ENCODE measurements around the gene KIF26A.

KIF26A gene

DNA sequence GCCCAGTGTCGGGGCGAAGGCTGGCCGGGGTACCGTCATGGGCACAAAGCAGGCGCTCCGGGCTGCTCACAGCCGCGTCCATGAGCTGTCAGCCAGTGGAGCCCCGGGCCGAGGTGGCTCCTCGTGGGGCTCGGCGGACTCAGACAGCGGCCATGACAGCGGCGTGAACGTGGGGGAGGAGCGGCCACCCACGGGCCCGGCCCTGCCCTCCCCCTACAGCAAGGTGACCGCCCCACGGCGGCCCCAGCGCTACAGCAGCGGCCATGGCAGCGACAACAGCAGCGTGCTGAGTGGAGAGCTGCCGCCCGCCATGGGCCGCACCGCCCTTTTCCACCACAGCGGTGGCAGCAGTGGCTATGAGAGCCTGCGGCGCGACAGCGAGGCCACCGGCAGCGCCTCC lies 39.0 kb downstream of the KIF26A start:
- DNase-seq (ENCODE audit: low read depth): no peak

DNA sequence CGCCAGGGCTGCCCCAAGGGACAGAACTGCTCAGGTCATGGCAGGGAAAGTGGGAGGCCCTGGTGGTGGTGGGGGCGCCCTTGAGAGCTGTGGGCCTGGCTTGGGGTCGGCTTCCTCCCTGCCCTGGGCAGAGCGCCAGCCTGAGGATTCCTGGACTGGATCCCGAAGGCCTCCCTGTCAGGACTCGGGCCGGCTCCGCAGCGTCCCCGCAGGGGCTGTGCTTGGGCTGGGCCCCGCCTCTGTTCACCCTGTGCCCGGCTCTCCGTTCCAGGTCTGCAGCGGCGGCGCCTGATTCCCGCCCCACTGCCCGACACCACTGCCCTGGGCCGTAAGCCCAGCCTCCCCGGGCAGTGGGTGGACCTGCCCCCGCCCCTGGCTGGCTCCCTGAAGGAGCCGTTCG lies 39.9 kb downstream of the KIF26A start:
- DNase-seq (ENCODE audit: low read depth): no peak

GRCh38 chr14:104179126-104179525 lies 40.7 kb downstream of the KIF26A start:
- DNase-seq (ENCODE audit: low read depth): no peak

GRCh38 chr14:104179564-104180129 lies 41.3 kb downstream of the KIF26A start:
- DNase-seq (ENCODE audit: low read depth): no peak

GRCh38 chr14:104180561-104181165 lies 42.3 kb downstream of the KIF26A start:
- DNase-seq (ENCODE audit: low read depth): no peak

DNA sequence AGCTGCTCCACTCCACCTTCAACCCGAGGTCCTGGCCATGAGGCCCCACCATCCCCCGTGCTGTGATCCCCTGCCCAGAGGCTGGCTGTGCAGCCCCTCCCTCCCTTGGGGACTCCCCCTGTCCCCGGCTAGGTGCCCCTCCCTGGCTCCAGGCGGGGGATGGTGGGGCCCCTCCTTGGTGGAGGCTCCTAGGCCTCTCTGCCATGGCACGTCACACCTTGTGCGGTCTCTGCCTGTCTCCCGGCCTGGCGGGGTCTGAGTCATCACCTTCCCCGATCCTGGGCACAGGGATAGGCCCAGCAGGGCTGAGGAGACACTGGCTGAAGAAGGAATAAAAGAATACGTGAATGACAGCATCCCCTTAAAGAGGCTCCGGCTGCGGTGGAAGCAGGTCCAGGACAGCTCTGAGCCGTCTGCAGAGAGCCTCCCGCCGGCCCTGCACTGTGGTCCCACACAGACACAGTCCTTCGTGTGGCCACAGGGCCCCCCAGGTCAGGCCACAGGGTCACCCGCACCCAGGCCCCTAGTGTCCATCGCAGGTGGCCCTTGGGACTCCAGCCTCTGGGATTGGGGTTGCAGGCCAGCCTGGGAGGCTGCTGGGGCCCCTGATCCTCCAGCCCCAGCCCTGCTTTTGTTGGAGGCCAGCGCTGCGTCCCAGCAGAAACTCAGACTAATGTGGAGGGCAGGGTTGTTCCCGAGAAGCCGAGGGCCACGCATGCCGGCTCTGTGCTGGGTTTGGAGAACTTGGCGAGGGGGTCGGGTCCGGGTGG lies 43.6 kb downstream of the KIF26A start:
- DNase-seq (ENCODE audit: low read depth): no peak

DNA sequence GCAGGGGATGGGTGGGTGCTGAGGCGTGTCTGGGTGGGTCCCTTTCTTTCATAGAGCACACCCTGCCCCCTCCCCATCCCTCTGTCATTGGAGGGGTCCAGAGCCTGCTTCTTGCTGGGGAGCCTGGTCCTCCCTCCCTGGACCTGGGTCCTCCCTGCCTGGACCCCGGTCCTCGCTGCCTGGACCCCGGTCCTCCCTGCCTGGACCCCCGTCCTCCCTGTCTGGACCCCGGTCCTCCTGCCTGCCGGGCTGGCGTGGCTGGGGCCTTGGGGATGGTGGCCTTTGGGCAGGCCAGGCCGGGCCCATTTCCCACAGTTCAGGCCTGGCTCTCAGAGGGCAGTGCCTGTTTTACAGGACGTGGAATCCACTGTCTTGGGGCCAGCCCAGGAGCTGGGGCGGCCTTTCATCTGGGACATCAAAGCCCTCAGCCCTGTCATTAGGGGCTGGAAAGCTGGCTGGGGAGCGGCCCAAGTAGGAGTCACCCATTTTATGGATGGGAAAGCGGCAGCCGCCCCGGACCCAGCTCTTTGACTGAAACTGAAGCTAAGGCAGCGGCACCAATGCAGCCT lies 44.6 kb downstream of the KIF26A start:
- no peak for DNase-seq (ENCODE audit: low read depth)

- no peak for DNase-seq (ENCODE audit: low read depth)
Measured at GRCh38 chr14:104183796-104184195, 45.4 kb downstream of the KIF26A start.

DNA sequence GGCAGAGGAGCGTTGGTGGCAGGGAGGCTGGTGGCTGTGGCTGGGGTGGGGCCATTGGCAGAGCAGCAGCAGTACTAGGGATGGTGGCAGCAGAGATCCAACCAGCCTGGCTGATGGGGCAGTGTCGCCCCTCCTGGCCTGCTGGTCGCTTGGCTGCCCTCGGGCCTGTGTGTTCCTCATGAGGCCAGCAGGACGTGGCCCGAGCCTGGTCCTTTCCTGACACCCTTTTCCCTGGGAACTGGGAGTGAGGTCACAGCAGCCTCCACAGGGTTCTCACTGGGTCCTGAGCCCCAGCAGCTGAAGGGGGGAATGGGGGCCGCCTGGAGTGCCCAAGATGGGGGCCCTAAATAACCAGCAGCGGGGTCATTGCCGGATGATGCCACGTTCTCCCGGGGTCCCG lies 46.1 kb downstream of the KIF26A start:
- no peak for DNase-seq (ENCODE audit: low read depth)

- no peak for DNase-seq (ENCODE audit: low read depth)
Measured at GRCh38 chr14:104184911-104185499, 46.6 kb downstream of the KIF26A start.

DNA sequence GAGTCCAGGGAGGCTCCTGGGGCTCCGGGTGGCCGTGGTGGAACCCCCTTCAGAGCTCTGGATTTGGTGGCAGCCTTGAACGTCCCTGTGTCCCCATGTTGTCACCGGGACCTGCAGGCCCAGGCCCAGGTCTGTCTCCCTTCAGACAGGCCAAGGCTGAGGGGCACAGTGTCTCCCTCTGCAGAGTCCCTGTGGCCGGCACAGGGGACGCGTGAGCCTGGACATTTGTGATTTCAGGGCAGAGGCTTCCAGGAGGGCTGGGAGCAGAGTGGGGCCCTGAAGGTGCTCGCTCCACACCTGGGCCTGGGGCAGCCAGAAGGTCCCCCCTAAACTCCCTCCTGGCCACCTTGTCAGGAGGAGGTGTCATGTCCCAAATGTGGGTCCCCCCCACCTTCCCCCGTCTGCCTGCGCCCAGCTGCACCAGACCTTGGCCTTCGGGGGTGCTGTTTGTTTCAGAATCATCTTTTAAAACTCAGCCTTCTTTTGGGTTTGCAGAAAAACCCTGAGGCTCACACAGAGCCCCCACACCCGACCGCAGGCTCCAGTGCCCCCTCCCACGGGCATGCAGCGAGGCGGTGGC lies 47.6 kb downstream of the KIF26A start:
- no peak for DNase-seq (ENCODE audit: low read depth)

GRCh38 chr14:104186575-104186974 lies 48.2 kb downstream of the KIF26A start:
- DNase-seq (ENCODE audit: low read depth): no peak

DNA sequence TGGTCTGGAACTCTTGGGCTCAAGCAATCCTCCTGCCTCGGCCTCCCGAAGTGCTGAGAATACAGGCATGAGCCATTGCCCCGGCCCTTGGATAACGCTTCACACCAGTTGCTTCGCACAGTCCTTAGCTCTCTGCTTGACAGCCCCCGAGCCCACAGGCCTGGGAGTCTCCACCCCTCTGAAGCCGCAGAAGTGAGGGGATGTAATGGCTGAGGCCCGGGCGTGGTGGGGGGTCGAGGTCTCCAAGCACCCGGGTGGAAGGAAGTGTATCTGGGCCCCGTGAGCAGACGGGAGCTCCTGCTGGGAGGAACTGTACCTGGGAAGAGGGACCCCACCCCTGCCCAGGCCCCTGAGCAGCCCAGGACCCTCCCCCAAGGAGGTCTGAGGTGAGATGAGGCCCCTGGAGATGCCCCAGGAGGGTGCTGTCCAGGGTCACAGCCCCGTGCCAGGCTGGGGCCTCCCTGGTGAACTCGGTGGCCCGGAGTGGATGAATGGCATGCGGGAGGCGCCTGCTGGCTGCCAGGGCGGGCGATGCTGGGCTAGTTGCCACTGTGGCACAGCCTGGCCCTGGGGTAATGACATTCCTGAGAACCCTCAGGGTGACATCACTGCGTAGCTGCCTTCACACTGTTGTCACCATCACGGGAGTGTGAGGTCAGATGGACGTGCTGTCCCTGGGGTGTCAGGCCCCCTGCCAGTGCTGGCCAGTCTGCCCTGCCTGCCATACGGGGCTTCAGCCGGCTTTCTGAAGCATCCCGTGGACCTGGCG lies 48.9 kb downstream of the KIF26A start:
- DNase-seq (ENCODE audit: low read depth): no peak

DNA sequence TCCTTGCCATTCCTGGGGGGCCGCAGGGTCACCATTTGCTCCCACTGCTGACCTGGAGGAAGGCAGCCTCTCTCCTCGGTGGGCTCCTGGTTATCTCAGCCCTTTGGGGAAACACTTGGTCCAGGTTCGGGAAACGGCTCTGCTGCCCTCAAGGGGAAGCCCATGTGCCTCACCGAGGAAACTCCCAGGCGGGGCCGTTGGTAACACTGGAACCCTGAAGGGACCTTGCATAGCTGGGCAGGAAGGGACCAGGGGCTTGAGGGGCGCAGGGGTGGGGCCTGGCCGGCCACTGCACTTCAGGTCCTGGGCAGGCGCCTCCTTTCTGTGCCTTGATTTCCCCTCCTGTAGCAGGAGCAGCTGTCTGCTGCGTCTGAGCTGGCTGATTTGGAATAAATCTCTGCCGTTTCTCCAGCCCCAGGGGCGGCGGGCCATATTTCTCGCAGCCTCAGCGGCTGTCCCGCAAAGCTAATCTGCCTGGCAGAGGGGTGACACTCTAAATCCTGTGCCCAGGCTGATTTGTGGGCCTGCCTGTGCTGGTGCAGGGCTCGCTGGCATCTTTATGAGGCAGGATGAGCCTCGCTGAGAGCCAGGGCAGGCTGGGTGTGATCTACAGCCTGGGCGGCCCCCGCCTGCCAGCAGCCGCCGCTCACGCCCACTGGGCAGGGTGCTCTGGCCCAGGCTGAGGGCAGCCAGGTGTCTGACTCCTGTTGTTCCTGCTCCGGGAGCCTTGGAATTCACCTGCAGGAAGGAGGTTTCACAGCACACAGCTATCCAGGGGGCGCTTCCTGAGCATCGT lies 49.7 kb downstream of the KIF26A start:
- DNase-seq (ENCODE audit: low read depth): no peak

DNA sequence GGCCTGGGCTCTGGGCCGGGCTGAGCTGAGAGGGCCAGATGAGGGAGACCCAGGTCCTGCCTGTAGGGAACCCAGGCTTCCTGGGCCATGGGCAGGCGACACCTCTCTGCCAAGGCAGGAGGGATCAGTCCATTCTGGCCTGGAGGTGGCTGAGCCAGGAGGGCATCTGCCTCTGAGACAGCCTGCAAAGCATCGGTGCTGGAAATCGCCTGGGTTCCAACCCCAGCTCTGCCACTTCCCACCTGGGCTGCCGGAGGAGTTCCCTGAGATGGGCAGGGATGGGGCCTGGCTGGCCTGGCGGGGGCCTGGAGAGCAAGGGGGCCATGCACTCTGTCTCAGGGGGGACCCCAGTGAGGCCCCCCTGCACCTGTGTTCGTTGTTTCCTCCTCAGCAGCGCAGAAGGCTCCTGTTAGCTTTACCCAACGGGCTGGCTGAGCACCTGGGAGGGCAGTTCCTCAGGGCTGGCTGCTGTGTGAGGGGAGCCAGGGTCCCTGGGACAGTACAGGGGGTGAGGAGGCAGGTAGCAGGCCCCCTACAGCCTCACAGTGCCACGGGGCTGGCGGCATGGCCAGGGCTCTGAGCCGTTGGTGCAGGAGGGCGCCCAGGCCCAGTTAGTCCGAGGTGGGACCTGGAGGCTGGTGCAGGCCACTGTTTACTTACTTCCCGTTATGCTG lies 50.5 kb downstream of the KIF26A start:
- no peak for DNase-seq (ENCODE audit: low read depth)

DNA sequence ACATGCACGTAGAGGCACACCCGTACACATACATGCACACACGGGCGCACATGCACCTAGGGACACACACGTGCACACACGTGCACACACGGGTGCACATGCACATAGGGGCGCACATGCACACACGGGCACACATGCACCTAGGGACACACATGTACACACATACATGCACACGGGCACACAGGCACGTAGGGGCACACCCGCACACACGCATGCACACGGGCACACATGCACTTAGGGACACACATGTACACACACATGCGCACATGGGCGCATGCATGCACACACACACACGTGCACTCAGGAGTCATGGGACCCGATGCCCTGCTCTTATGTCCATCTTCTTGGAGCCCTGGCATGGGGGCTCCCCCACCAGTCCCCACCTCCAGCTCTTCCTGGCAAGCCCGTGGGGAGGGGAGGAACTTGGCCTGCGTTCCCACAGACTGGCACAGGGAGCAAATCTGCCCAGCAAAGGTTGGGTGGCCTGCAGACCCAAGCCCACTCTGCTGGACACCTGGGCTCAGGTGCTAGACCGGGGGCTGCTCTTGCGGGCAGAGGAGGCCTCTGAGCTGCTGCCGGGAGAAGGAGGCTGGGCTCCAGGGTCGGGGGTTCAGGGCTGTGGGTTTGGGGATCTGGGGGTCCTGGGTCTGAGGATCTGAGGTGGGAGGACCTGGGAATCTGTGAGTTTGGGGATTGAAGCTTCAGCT lies 51.4 kb downstream of the KIF26A start:
- DNase-seq (ENCODE audit: low read depth): no peak

- DNase-seq (ENCODE audit: low read depth): no peak
Measured at GRCh38 chr14:104190396-104191000, 52.1 kb downstream of the KIF26A start.

- DNase-seq (ENCODE audit: low read depth): no peak
Measured at GRCh38 chr14:104191409-104191997, 53.1 kb downstream of the KIF26A start.
